K562 (cell line): ENCODE results near the gene PSRC1. TPM values are rescaled to one million over a fixed set of nuclear protein-coding genes. Genes with fewer than 3 reads are reported as not detected.

Experiments used
- ERF ChIP-seq: fragments of 450-650 bp; formaldehyde crosslinking; IDR thresholded peaks from 2 replicates; pipeline ENCODE4 v1.4.0; 2020; ENCODE audit warnings: mild to moderate bottlenecking, mixed read lengths
- ESRRA ChIP-seq: fragments of 450-650 bp; IDR thresholded peaks from 2 replicates; pipeline ENCODE4 v1.6.1; 2014; ENCODE audit warnings: low read depth, mild to moderate bottlenecking, moderate library complexity, borderline replicate concordance
- IRF9 ChIP-seq: fragments of 450-650 bp; IDR thresholded peaks from 2 replicates; pipeline ENCODE4 v1.6.1; 2016; ENCODE audit warnings: missing biosample characterization, missing genetic modification characterization
- JUN ChIP-seq, 2 experiments: sonication (generic) in 1 of 2; formaldehyde crosslinking in 1 of 2; IDR thresholded peaks; 2 replicates each; pipeline versions ENCODE4 v1.6.1 to v1.8.0; 2012 to 2022; ENCODE audit warnings: borderline replicate concordance in 2 of 2, mild to moderate bottlenecking in 2 of 2, improper control_type of control experiment in 1 of 2, low read depth in 1 of 2, low read length in 1 of 2, missing genetic modification reagents in 1 of 2
- MEIS2 ChIP-seq: fragments of 450-650 bp; IDR thresholded peaks from 2 replicates; pipeline ENCODE4 v1.6.1; 2014; ENCODE audit warnings: mild to moderate bottlenecking; ENCODE audit not compliant: partially characterized antibody
- MYC ChIP-seq, 2 experiments: fragments of 250-450 bp in 1 of 2; sonication (Bioruptor Pico) in 1 of 2; IDR thresholded peaks; 2 replicates each; pipeline versions ENCODE4 v1.5.1 to v1.6.1; 2012 to 2021; ENCODE audit warnings: low read depth in 2 of 2, borderline replicate concordance in 1 of 2, improper control_type of control experiment in 1 of 2, low read length in 1 of 2, mild to moderate bottlenecking in 1 of 2, moderate library complexity in 1 of 2
- NR1H2 ChIP-seq: sonication (generic); formaldehyde crosslinking; IDR thresholded peaks from 2 replicates; pipeline ENCODE4 v1.4.0; 2020; ENCODE audit warnings: mild to moderate bottlenecking, missing genetic modification reagents
- POLR3A ChIP-seq: IDR thresholded peaks from 2 replicates; pipeline ENCODE4 v1.6.1; 2011; ENCODE audit warnings: borderline replicate concordance, mild to moderate bottlenecking, moderate library complexity; ENCODE audit not compliant: insufficient read length, insufficient read depth; ENCODE audit errors: extremely low read depth
- PRMT5 ChIP-seq: sonication (generic); formaldehyde crosslinking; IDR thresholded peaks from 2 replicates; pipeline ENCODE4 v1.5.0; 2020; ENCODE audit warnings: missing genetic modification reagents
- PTTG1 ChIP-seq: fragments of 450-650 bp; IDR thresholded peaks from 2 replicates; pipeline ENCODE4 v1.6.1; 2016; ENCODE audit warnings: low read depth, mild to moderate bottlenecking, missing genetic modification characterization, missing compliant biosample characterization
- SIN3B ChIP-seq: fragments of 450-650 bp; IDR thresholded peaks from 2 replicates; pipeline ENCODE4 v1.6.1; 2017; ENCODE audit warnings: low read depth, mild to moderate bottlenecking, moderate library complexity
- SMARCC2 ChIP-seq: fragments of 450-650 bp; IDR thresholded peaks from 2 replicates; pipeline ENCODE4 v1.6.1; 2017; ENCODE audit warnings: antibody characterized with exemption, moderate library complexity, mild to moderate bottlenecking, low read depth
- SMC3 ChIP-seq: conservative IDR thresholded peaks from 2 replicates; pipeline ENCODE4 v1.6.1; 2011; ENCODE audit warnings: low read depth, low read length, improper control_type of control experiment; ENCODE audit not compliant: insufficient read depth
- THRA ChIP-seq: fragments of 450-650 bp; IDR thresholded peaks from 2 replicates; pipeline ENCODE4 v1.6.1; 2017; ENCODE audit warnings: mild to moderate bottlenecking, moderate library complexity
- VEZF1 ChIP-seq: fragments of 200-800 bp; sonication (Bioruptor generic); IDR thresholded peaks from 2 replicates; pipeline ENCODE4 v1.6.1; 2017; ENCODE audit warnings: missing genetic modification characterization, missing compliant biosample characterization
- ZBTB12 ChIP-seq: fragments of 250-450 bp; sonication (Bioruptor Pico); IDR thresholded peaks from 2 replicates; pipeline ENCODE4 v1.4.0; 2020
- ZFX ChIP-seq: sonication (generic); formaldehyde crosslinking; IDR thresholded peaks from 2 replicates; pipeline ENCODE4 v1.8.0; 2022; ENCODE audit warnings: mild to moderate bottlenecking, missing genetic modification reagents, moderate library complexity
- ZNF347 ChIP-seq: fragments of 450-650 bp; formaldehyde crosslinking; IDR thresholded peaks from 2 replicates; pipeline ENCODE4 v1.4.0; 2020; ENCODE audit warnings: low read depth, mild to moderate bottlenecking, moderate library complexity
- ZNF41 ChIP-seq: fragments of 250-450 bp; sonication (Bioruptor Pico); conservative IDR thresholded peaks from 2 replicates; pipeline ENCODE4 v1.4.0; 2020; ENCODE audit warnings: mild to moderate bottlenecking
- ZNF511 ChIP-seq: sonication (generic); formaldehyde crosslinking; IDR thresholded peaks from 2 replicates; pipeline ENCODE4 v1.8.0; 2022; ENCODE audit warnings: mild to moderate bottlenecking, missing genetic modification reagents
- polyA plus RNA-seq, 8 experiments: library from polyadenylated mRNA; depleted of rRNA in 4 of 8; stranded (reverse) in 5 of 8; unstranded in 3 of 8; fragments of >200 nt; fragmentation: Nextera tagmentation in 2 of 8; fragmentation: Illumina TruSeq in 1 of 8; extraction: Ambion mirVana in 2 of 8; extraction: Trizol in 1 of 8; gene quantifications; 2 replicates each; pipeline versions ENCODE4 v1.2.1 to v1.2.3, GENCODE V29; 2011 to 2014; ENCODE audit warnings: inconsistent platforms in 1 of 8, missing spikeins in 1 of 8
- total RNA-seq, 7 experiments: library from RNA; depleted of rRNA in 6 of 7; stranded (reverse); fragments of >200 nt in 6 of 7; fragmentation: Illumina TruSeq in 2 of 7; extraction: Trizol in 2 of 7; gene quantifications; 2 replicates each; pipeline versions ENCODE4 v1.2.1 to v1.2.3, GENCODE V29; 2011 to 2021; ENCODE audit warnings: low replicate concordance in 1 of 7

Gene PSRC1
- total and polyA plus RNA-seq, 9 of the 15 experiments (the other 6 are each of a cell fraction or from before 2014, with no cell fraction given) = 6.5 to 65.2 (median 39.3) TPM

- 0 out of 2 replicates have a peak, but pooled peaks have one; percentile 31 for TF ChIP-seq IRF9 (tag)
- TF ChIP-seq POLR3A = no peak
- TF ChIP-seq SMC3 = no peak
- peak; percentile 60; the same call in 1 of the 2 replicates for TF ChIP-seq JUN (IDR thresholded peaks at IDR 0.05; ENCODE audit: borderline replicate concordance, low read depth, low read length)
- TF ChIP-seq JUN (CRISPR knock-in tag; IDR thresholded peaks at IDR 0.05; ENCODE audit: borderline replicate concordance) = 0 out of 2 replicates have a peak, but pooled peaks have one; percentile 54
- no peak for TF ChIP-seq THRA
- TF ChIP-seq PTTG1 = no peak
- TF ChIP-seq MEIS2 = no peak
- no peak for TF ChIP-seq SMARCC2
- TF ChIP-seq SIN3B = no peak
- peak; percentile 64 for TF ChIP-seq ZNF511
- TF ChIP-seq ZFX = no peak
- TF ChIP-seq MYC (IDR thresholded peaks at IDR 0.05; ENCODE audit: low read depth, low read length) = peak; percentile 92
- TF ChIP-seq MYC (CRISPR knock-in tag; IDR thresholded peaks at IDR 0.05; ENCODE audit: borderline replicate concordance, low read depth) = no peak
- TF ChIP-seq ZNF41 = 0 out of 2 replicates have a peak, but pooled peaks have one; percentile 20
- no peak for TF ChIP-seq PRMT5 (CRISPR knock-in tag)
- no peak for TF ChIP-seq ERF (CRISPR knock-in tag)
- peak; percentile 31; the same call in 1 of the 2 replicates for TF ChIP-seq ESRRA
- no peak for TF ChIP-seq NR1H2 (CRISPR knock-in tag)
- no peak for TF ChIP-seq ZNF347
- no peak for TF ChIP-seq ZBTB12 (CRISPR knock-in tag)
- TF ChIP-seq VEZF1 (CRISPR knock-in tag) = no peak
Observed at GRCh38 chr1:109298666-109299557, 16.0 kb upstream of the PSRC1 start (continued).
